Measurements from ENCODE around the gene ILKAP. TPM values are rescaled to one million over a fixed set of nuclear protein-coding genes. Genes with fewer than 3 reads are reported as not detected.

The ILKAP gene
- total RNA-seq, 2 experiments from 2014 or later = 42.1 to 43.3 TPM

DNA sequence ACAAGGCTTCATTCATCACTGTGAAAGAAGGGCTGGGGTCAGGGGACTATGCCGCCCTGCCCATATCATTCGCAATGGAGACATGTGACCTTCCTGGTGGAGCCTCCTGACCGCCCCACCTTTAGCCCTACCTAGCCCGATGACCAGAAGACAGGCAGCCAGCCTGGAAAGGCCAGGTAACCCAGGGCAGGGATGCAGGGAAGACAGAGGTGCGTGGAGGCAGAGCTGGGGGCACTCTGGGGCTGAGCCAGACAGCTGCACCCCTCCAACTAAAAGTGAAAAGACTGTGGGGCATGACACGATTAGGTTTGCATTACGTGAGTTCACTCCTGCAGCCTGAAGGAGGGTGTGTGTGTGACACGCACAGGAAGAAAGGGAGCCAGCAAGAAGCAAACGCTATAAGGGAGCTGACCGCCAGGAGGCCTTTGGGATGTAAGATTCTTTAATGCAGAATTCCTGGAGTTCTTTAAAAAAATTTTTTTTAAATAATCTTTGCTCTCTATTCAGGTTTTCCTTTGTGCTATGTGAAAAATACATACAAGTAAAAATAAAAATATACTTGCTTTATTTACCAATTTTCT is 40.1 kb upstream of the ILKAP start:
- POLR2A ChIA-PET = no interaction called here
- Mint-ChIP-seq H3K36me3 (ENCODE audit: low read depth) (peaks cover 23% of the 10 kb centered on the region), H3K4me1 (ENCODE audit: low read depth) (peaks cover 2% of the 10 kb centered on the region), H3K4me3 (no peak overlapping the region), H3K9me3 (no peaks in the 10 kb centered on the region), H3K27me3 (peaks cover 11% of the 10 kb centered on the region), H3K27ac (no peak overlapping the region)
- TF ChIP-seq, protein P1, sequence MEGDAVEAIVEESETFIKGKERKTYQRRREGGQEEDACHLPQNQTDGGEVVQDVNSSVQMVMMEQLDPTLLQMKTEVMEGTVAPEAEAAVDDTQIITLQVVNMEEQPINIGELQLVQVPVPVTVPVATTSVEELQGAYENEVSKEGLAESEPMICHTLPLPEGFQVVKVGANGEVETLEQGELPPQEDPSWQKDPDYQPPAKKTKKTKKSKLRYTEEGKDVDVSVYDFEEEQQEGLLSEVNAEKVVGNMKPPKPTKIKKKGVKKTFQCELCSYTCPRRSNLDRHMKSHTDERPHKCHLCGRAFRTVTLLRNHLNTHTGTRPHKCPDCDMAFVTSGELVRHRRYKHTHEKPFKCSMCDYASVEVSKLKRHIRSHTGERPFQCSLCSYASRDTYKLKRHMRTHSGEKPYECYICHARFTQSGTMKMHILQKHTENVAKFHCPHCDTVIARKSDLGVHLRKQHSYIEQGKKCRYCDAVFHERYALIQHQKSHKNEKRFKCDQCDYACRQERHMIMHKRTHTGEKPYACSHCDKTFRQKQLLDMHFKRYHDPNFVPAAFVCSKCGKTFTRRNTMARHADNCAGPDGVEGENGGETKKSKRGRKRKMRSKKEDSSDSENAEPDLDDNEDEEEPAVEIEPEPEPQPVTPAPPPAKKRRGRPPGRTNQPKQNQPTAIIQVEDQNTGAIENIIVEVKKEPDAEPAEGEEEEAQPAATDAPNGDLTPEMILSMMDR (IDR thresholded peaks at IDR 0.05) = no peak
- ATAC-seq (no peak), DNase-seq (no peak)
- CTCF ChIA-PET = interaction anchor here (1.1 kb wide), 1 partner anchor 20 kb away, joined by 9 read pairs; no protein-coding TSS in a partner anchor
- intact Hi-C loops (cut with micrococcal nuclease) = no loop called here

DNA sequence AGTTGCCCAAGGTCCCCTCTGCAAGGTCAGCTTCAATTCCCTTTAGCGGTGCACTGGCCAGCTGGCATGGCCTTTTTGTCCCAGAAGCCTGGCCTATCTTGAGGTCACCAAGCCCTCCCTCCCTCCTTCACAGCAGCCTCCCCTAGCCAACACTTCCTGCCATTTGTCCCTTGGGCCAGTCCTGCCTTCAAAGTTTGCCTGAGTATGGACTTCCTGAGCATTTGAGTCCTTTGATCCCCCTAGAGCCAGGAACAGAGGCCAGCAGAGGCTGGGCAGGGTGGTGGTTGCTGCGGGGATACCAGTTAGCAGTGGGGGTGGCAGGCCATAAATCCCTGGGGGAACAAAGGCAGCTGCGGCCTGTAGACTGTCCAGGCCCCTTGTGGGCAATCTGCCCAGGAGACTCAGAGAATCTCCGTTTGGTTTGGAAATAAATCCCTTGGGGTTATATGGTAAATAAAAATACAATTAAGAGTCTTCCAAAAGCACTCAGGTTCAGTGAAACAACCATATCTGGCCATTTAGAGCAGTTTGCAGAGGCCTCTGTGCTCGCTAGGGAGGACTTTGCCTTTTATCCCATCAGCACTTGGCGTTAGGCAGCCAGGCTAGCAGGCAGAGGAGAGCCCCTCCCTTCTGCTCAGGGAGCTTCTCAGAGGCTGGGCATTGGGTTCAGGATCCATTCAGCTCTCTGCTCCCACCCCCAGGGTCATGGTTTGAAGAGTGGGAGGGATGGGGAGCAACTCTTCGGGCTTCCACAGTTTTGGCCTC is 39.4 kb upstream of the ILKAP start:
- Mint-ChIP-seq H3K9me3 (no peaks in the 10 kb centered on the region), H3K4me3 (no peak overlapping the region), H3K4me1 (ENCODE audit: low read depth) (peaks cover 2% of the 10 kb centered on the region), H3K27ac (no peak overlapping the region), H3K36me3 (ENCODE audit: low read depth) (peaks cover 19% of the 10 kb centered on the region), H3K27me3 (peaks cover 15% of the 10 kb centered on the region)
- ATAC-seq (no peak), DNase-seq (no peak)
- TF ChIP-seq, protein P1 (IDR thresholded peaks at IDR 0.05) = no peak
- ChIA-PET CTCF (no interaction called here), POLR2A (interaction anchor here (0.6 to 1.0 kb wide), 2 partner anchors 42 to 591 kb away, joined by 3 to 5 read pairs; no protein-coding TSS in a partner anchor)
- intact Hi-C loops (cut with micrococcal nuclease) = no loop called here

DNA sequence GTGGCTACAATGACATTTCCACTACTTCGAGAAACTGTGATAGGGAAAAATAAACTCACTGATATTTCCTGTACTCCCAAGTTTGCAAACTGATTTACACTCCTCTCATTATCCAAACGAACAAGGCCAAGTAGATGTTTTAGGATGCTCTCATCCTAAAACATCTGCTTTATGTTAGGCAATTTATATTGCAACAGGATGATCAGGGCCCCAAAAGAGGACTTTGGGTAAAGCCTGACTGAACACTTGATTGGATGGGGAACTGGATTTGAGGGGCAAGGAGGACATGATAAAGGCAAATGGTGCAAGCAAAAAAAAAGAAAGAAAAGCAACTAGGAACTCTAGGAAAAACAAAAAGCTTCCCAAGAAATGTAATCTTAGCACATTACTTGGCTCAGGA is 38.5 kb upstream of the ILKAP start:
- Mint-ChIP-seq H3K27ac (no peak overlapping the region), H3K36me3 (ENCODE audit: low read depth) (peaks cover 16% of the 10 kb centered on the region), H3K4me3 (no peak overlapping the region), H3K4me1 (ENCODE audit: low read depth) (peaks cover 2% of the 10 kb centered on the region), H3K9me3 (no peaks in the 10 kb centered on the region), H3K27me3 (peaks cover 20% of the 10 kb centered on the region)
- intact Hi-C loops (cut with micrococcal nuclease) = no loop called here
- DNase-seq (no peak), ATAC-seq (no peak)
- TF ChIP-seq, protein P1 (IDR thresholded peaks at IDR 0.05) = no peak
- ChIA-PET CTCF (interaction anchor here (0.9 kb wide), 1 partner anchor 22 kb away, joined by 3 read pairs; no protein-coding TSS in a partner anchor), POLR2A (interaction anchor here (0.6 to 1.0 kb wide), 2 partner anchors 41 to 590 kb away, joined by 3 to 5 read pairs; no protein-coding TSS in a partner anchor)

DNA sequence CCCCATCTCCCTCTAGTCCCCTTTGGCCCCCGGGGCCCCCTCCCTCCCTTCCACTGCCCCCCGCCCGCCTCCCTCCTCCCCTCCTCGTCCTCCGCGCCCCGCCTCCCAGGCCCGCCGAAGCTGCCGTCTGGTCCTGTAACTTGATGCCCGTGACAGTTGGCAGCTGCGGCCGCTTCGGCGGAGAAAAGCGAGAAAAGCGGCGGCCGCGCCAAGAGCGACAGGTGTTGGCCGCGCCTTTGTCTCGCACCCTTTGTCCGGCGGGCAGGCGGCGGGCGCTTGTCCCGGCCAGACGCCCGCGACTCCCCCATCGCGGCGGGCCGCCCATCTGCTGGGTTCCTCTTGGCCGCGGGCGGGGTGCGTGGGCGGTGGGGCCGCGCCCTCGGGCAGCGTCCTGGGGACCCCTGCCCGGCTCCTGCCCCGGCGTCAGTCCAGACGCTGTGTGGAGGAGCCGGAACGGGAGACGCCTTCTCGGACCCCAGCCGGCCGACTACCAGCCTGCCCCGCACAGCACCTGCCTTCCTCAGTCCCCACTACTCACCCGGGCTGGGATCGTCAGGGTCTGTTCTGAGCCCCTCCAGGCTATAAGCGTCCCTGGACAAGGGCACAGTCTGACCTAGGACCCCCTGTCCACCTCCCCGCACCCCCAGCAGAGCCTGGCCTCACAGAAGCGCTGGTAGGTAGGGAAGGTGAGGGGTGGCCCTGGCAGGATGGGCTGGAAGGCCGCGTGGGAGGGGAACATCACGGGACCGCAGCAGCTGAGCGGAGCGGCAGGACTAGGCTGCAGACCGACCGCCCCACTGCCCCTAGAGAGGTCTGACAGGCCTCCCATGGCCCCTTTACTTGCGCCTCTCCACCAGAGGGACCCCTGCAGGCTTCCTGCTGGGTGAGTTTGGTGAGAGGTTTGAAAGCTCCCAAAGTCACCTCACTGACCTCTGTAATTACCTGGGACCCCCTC is 37.5 kb upstream of the ILKAP start:
- Mint-ChIP-seq H3K9me3 (no peaks in the 10 kb centered on the region), H3K4me3 (no peak overlapping the region), H3K27me3 (peaks cover 26% of the 10 kb centered on the region), H3K27ac (no peak overlapping the region), H3K4me1 (ENCODE audit: low read depth) (peaks cover 2% of the 10 kb centered on the region), H3K36me3 (ENCODE audit: low read depth) (peaks cover 14% of the 10 kb centered on the region)
- ATAC-seq (no peak), DNase-seq (no peak)
- CTCF ChIA-PET = interaction anchor here (0.9 to 2.5 kb wide), 2 partner anchors 22 to 23 kb away, joined by 3 to 9 read pairs; no protein-coding TSS in a partner anchor
- intact Hi-C loops (cut with micrococcal nuclease) = no loop called here
- POLR2A ChIA-PET = no interaction called here
- TF ChIP-seq, protein P1 (IDR thresholded peaks at IDR 0.05) = no peak

All from activated CD8-positive, alpha-beta T cell treated with anti-CD3 and anti-CD28 coated beads for 36 hours (primary cell).